Measurements from ENCODE around the gene DCANP1.

The DCANP1 gene

GRCh38 chr5:135438636-135439221 lies 8.4 kb downstream of the DCANP1 start:
- H3K4me1 ChIP-seq (ENCODE audit: insufficient read depth, low read length): no peaks in the 10 kb centered on the region
- H3K36me3 ChIP-seq (ENCODE audit: insufficient read depth, low read length): no peaks in the 10 kb centered on the region
- peaks cover 20% of the 10 kb centered on the region for H3K27me3 ChIP-seq (ENCODE audit: insufficient read depth, low read length)
- H3K4me3 ChIP-seq (ENCODE audit: low read length): no peak overlapping the region
- H3K9me3 ChIP-seq (ENCODE audit: low read length): no peaks in the 10 kb centered on the region
- H2AFZ ChIP-seq (ENCODE audit: low read depth, low read length): no peak overlapping the region

- H3K9me3 ChIP-seq (ENCODE audit: low read length): no peaks in the 10 kb centered on the region
- H2AFZ ChIP-seq (ENCODE audit: low read depth, low read length): no peak overlapping the region
- peaks cover 20% of the 10 kb centered on the region for H3K27me3 ChIP-seq (ENCODE audit: insufficient read depth, low read length)
- H3K36me3 ChIP-seq (ENCODE audit: insufficient read depth, low read length): no peaks in the 10 kb centered on the region
- H3K4me3 ChIP-seq (ENCODE audit: low read length): no peak overlapping the region
- no peaks in the 10 kb centered on the region for H3K4me1 ChIP-seq (ENCODE audit: insufficient read depth, low read length)
Measured at GRCh38 chr5:135437796-135438560, 9.2 kb downstream of the DCANP1 start.

GRCh38 chr5:135437422-135437795 lies 9.7 kb downstream of the DCANP1 start:
- Histone ChIP-seq H2AFZ (ENCODE audit: low read depth, low read length) (no peak overlapping the region), H3K4me3 (ENCODE audit: low read length) (no peak overlapping the region), H3K4me1 (ENCODE audit: insufficient read depth, low read length) (no peaks in the 10 kb centered on the region), H3K27me3 (ENCODE audit: insufficient read depth, low read length) (peaks cover 19% of the 10 kb centered on the region), H3K36me3 (ENCODE audit: insufficient read depth, low read length) (no peaks in the 10 kb centered on the region), H3K9me3 (ENCODE audit: low read length) (no peaks in the 10 kb centered on the region)

GRCh38 chr5:135436951-135437418 lies 10.2 kb downstream of the DCANP1 start:
- Histone ChIP-seq H3K4me1 (ENCODE audit: insufficient read depth, low read length) (no peaks in the 10 kb centered on the region), H3K4me3 (ENCODE audit: low read length) (no peak overlapping the region), H3K9me3 (ENCODE audit: low read length) (no peaks in the 10 kb centered on the region), H3K36me3 (ENCODE audit: insufficient read depth, low read length) (no peaks in the 10 kb centered on the region), H2AFZ (ENCODE audit: low read depth, low read length) (no peak overlapping the region), H3K27me3 (ENCODE audit: insufficient read depth, low read length) (peaks cover 15% of the 10 kb centered on the region)

GRCh38 chr5:135435467-135436330 lies 11.4 kb downstream of the DCANP1 start:
- Histone ChIP-seq H3K27me3 (ENCODE audit: insufficient read depth, low read length) (peaks cover 13% of the 10 kb centered on the region), H3K36me3 (ENCODE audit: insufficient read depth, low read length) (no peaks in the 10 kb centered on the region), H2AFZ (ENCODE audit: low read depth, low read length) (no peak overlapping the region), H3K4me3 (ENCODE audit: low read length) (no peak overlapping the region), H3K9me3 (ENCODE audit: low read length) (no peaks in the 10 kb centered on the region), H3K4me1 (ENCODE audit: insufficient read depth, low read length) (no peaks in the 10 kb centered on the region)

- Histone ChIP-seq H3K36me3 (ENCODE audit: insufficient read depth, low read length) (no peaks in the 10 kb centered on the region), H3K9me3 (ENCODE audit: low read length) (no peaks in the 10 kb centered on the region), H3K4me1 (ENCODE audit: insufficient read depth, low read length) (no peaks in the 10 kb centered on the region), H3K4me3 (ENCODE audit: low read length) (no peak overlapping the region), H3K27me3 (ENCODE audit: insufficient read depth, low read length) (peaks cover 13% of the 10 kb centered on the region), H2AFZ (ENCODE audit: low read depth, low read length) (no peak overlapping the region)
Measured at GRCh38 chr5:135434591-135435466, 12.3 kb downstream of the DCANP1 start.

GRCh38 chr5:135433681-135434426 lies 13.3 kb downstream of the DCANP1 start:
- Histone ChIP-seq H3K27me3 (ENCODE audit: insufficient read depth, low read length) (peaks cover 12% of the 10 kb centered on the region), H3K4me3 (ENCODE audit: low read length) (no peak overlapping the region), H3K36me3 (ENCODE audit: insufficient read depth, low read length) (no peaks in the 10 kb centered on the region), H2AFZ (ENCODE audit: low read depth, low read length) (no peak overlapping the region), H3K9me3 (ENCODE audit: low read length) (peaks cover under 1% of the 10 kb centered on the region), H3K4me1 (ENCODE audit: insufficient read depth, low read length) (no peaks in the 10 kb centered on the region)

- H3K9me3 ChIP-seq (ENCODE audit: low read length): peaks cover 3% of the 10 kb centered on the region
- H3K4me3 ChIP-seq (ENCODE audit: low read length): no peak overlapping the region
- no peaks in the 10 kb centered on the region for H3K4me1 ChIP-seq (ENCODE audit: insufficient read depth, low read length)
- no peaks in the 10 kb centered on the region for H3K36me3 ChIP-seq (ENCODE audit: insufficient read depth, low read length)
- no peak overlapping the region for H2AFZ ChIP-seq (ENCODE audit: low read depth, low read length)
- H3K27me3 ChIP-seq (ENCODE audit: insufficient read depth, low read length): peaks cover 3% of the 10 kb centered on the region
Measured at GRCh38 chr5:135432113-135432512, 15.0 kb downstream of the DCANP1 start.

- Histone ChIP-seq H3K4me3 (ENCODE audit: low read length) (no peak overlapping the region), H3K9me3 (ENCODE audit: low read length) (peaks cover 3% of the 10 kb centered on the region), H2AFZ (ENCODE audit: low read depth, low read length) (no peak overlapping the region), H3K36me3 (ENCODE audit: insufficient read depth, low read length) (no peaks in the 10 kb centered on the region), H3K27me3 (ENCODE audit: insufficient read depth, low read length) (peaks cover 3% of the 10 kb centered on the region), H3K4me1 (ENCODE audit: insufficient read depth, low read length) (no peaks in the 10 kb centered on the region)
Measured at GRCh38 chr5:135430135-135430437, 17.1 kb downstream of the DCANP1 start.

GRCh38 chr5:135429301-135430134 lies 17.6 kb downstream of the DCANP1 start:
- peaks cover 3% of the 10 kb centered on the region for H3K27me3 ChIP-seq (ENCODE audit: insufficient read depth, low read length)
- H3K36me3 ChIP-seq (ENCODE audit: insufficient read depth, low read length): no peaks in the 10 kb centered on the region
- H3K4me3 ChIP-seq (ENCODE audit: low read length): no peak overlapping the region
- H2AFZ ChIP-seq (ENCODE audit: low read depth, low read length): no peak overlapping the region
- no peaks in the 10 kb centered on the region for H3K4me1 ChIP-seq (ENCODE audit: insufficient read depth, low read length)
- H3K9me3 ChIP-seq (ENCODE audit: low read length): peaks cover 3% of the 10 kb centered on the region

- no peaks in the 10 kb centered on the region for H3K36me3 ChIP-seq (ENCODE audit: insufficient read depth, low read length)
- no peak overlapping the region for H2AFZ ChIP-seq (ENCODE audit: low read depth, low read length)
Measured at GRCh38 chr5:135428586-135428985, 18.6 kb downstream of the DCANP1 start.

More at GRCh38 chr5:135428586-135428985, 18.6 kb downstream of the DCANP1 start:
- peaks cover 3% of the 10 kb centered on the region for H3K9me3 ChIP-seq (ENCODE audit: low read length)
- H3K4me3 ChIP-seq (ENCODE audit: low read length): no peak overlapping the region
- H3K27me3 ChIP-seq (ENCODE audit: insufficient read depth, low read length): peaks cover 3% of the 10 kb centered on the region
- H3K4me1 ChIP-seq (ENCODE audit: insufficient read depth, low read length): no peaks in the 10 kb centered on the region

Measured in neuron (in vitro differentiated cells).